Right lobe of liver (tissue), 6 donors: ENCODE results near the gene KATNIP. TPM values are rescaled to one million over a fixed set of nuclear protein-coding genes. Genes with fewer than 3 reads are reported as not detected.

ENCODE experiments used
- ATAC-seq, 4 donors: fragments of 200-7000 bp; cut with Tn5 transposase; one replicate each; pipeline ENCODE4 v1.9.1; 2020; ENCODE audit warnings: mild to moderate bottlenecking in 4 of 4, moderate library complexity in 4 of 4
- DNase-seq, 3 donors: peaks; one replicate each; pipeline ENCODE4 v3.0.0-alpha.2; 2020
- H3K27ac ChIP-seq, 3 donors: fragments of 200-600 bp; one replicate each; pipeline ENCODE4 v1.8.0; 2022
- H3K27me3 ChIP-seq, 2 donors: fragments of 200-600 bp; one replicate each; pipeline ENCODE4 v1.8.0; 2022
- H3K36me3 ChIP-seq, 4 donors: fragments of 200-600 bp; sonication (generic) in 1 of 4; one replicate each; pipeline versions ENCODE4 v1.5.1 to v1.8.0; 2017 to 2022; ENCODE audit warnings: control low read depth in 1 of 4
- H3K4me1 ChIP-seq, 4 donors: fragments of 200-600 bp; sonication (generic) in 1 of 4; one replicate each; pipeline versions ENCODE4 v1.5.1 to v1.8.0; 2017 to 2022; ENCODE audit warnings: control low read depth in 1 of 4
- H3K4me3 ChIP-seq, 3 donors: fragments of 200-600 bp; one replicate each; pipeline ENCODE4 v1.8.0; 2022
- H3K9me3 ChIP-seq, 4 donors: fragments of 200-600 bp; sonication (generic) in 1 of 4; one replicate each; pipeline versions ENCODE4 v1.5.1 to v1.8.0; 2017 to 2022; ENCODE audit warnings: control low read depth in 1 of 4
- POLR2A ChIP-seq: fragments of 450-650 bp; IDR thresholded peaks from one replicate; pipeline ENCODE4 v1.6.1; 2017; ENCODE audit warnings: antibody characterized with exemption, mild to moderate bottlenecking
- WGBS: methylation state at CpG from one replicate; pipeline ENCODE4 v1.1.6; 2018; ENCODE audit warnings: low coverage, low lambda C conversion rate; ENCODE audit not compliant: insufficient coverage; ENCODE audit errors: missing lambda C conversion rate; 5-methylcytosine and 5-hydroxymethylcytosine counted together
- intact Hi-C, 2 donors: fragments of 100-400 bp; cut with DNase I; formaldehyde crosslinking; loops; one replicate each; pipeline versions ENCODE4 v1.11.2 to v1.14.1; 2022
- total RNA-seq, 6 experiments: library from RNA; depleted of rRNA in 2 of 6; stranded (reverse); fragments of >200 nt in 2 of 6; fragmentation: NEBNext Ultra II Directional in 3 of 6; extraction: Animal tissue kit (Norgen Biotek cat#: 25700) in 3 of 6; gene quantifications; one replicate each; pipeline versions ENCODE4 v1.1.0 to v1.2.4, GENCODE V29; 2016 to 2023
- TF ChIP-seq, protein P1 (sequence below), 4 donors: fragments of 200-600 bp in 3 of 4; fragments of 450-650 bp in 1 of 4; IDR thresholded peaks; one replicate each; pipeline versions ENCODE4 v1.5.1 to v1.8.0; 2016 to 2022; ENCODE audit warnings: antibody characterized with exemption in 4 of 4, mild to moderate bottlenecking in 2 of 4
- donor health status: DM: no; HTN: yes; CAD: no.
- donor health status: DM: no; HTN: no; CAD: no.
- donor health status: DM: no; HTN: no; CAD: no.
- donor health status: DM: no; HTN: yes; CAD: no.
- donor health status: DM: no; HTN: yes; CAD: no.

The KATNIP gene
- total RNA-seq, 6 experiments from 2014 or later = 6.1 to 10.2 (median 7.6) TPM

GRCh38 chr16:27591837-27592236, 41.9 kb downstream of the KATNIP start:
- DNase-seq = no peak

DNA sequence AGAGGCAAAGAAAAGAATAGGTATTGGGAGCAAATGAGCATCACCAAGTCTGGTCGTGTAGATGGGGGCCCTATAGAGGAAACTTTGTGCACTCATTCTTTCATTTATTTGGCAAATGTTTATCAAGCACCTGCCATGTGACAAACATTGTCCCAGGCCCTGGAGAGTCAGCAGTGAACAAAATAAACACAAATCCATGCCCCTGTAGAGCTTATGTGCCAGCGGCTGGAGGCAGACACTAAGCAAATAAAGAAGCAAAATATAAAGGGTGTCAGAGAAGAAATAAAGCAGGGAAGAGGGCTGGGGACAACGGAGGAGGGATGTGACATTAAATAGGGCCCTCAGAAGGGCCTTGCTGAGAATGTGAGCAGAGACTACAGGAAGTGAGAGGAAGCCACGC, 45.5 kb downstream of the KATNIP start:
- WGBS = 32% methylated on average over 4 of the region's 4 CpGs
- Histone ChIP-seq H3K27ac (no peak overlapping the region), H3K27me3 (no peaks in the 10 kb centered on the region), H3K4me3 (no peak overlapping the region), H3K36me3 (no peaks in the 10 kb centered on the region), H3K4me1 (no peaks in the 10 kb centered on the region), H3K9me3 (no peaks in the 10 kb centered on the region)
- no peak for TF ChIP-seq POLR2A
- TF ChIP-seq, protein P1, sequence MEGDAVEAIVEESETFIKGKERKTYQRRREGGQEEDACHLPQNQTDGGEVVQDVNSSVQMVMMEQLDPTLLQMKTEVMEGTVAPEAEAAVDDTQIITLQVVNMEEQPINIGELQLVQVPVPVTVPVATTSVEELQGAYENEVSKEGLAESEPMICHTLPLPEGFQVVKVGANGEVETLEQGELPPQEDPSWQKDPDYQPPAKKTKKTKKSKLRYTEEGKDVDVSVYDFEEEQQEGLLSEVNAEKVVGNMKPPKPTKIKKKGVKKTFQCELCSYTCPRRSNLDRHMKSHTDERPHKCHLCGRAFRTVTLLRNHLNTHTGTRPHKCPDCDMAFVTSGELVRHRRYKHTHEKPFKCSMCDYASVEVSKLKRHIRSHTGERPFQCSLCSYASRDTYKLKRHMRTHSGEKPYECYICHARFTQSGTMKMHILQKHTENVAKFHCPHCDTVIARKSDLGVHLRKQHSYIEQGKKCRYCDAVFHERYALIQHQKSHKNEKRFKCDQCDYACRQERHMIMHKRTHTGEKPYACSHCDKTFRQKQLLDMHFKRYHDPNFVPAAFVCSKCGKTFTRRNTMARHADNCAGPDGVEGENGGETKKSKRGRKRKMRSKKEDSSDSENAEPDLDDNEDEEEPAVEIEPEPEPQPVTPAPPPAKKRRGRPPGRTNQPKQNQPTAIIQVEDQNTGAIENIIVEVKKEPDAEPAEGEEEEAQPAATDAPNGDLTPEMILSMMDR (IDR thresholded peaks at IDR 0.05) = no peak
- intact Hi-C loops = no loop called here
- ATAC-seq (peak in 1 of 4 donors; percentile 63), DNase-seq (no peak)

More at GRCh38 chr16:27591837-27592236, 41.9 kb downstream of the KATNIP start:
- intact Hi-C loops = no loop called here
- Histone ChIP-seq H3K27ac (no peak overlapping the region), H3K27me3 (no peaks in the 10 kb centered on the region), H3K36me3 (no peaks in the 10 kb centered on the region), H3K4me1 (no peaks in the 10 kb centered on the region), H3K4me3 (no peak overlapping the region), H3K9me3 (no peaks in the 10 kb centered on the region)
- WGBS = 93% methylated on average over 3 of the region's 4 CpGs
- no peak for TF ChIP-seq POLR2A
- TF ChIP-seq, protein P1 (IDR thresholded peaks at IDR 0.05) = no peak
- no peak for ATAC-seq

- Histone ChIP-seq H3K4me1 (no peaks in the 10 kb centered on the region), H3K9me3 (no peaks in the 10 kb centered on the region), H3K27me3 (no peaks in the 10 kb centered on the region), H3K27ac (no peak overlapping the region), H3K4me3 (no peak overlapping the region), H3K36me3 (no peaks in the 10 kb centered on the region)
- no peak for DNase-seq
- intact Hi-C loops = no loop called here
- TF ChIP-seq POLR2A = no peak
- TF ChIP-seq, protein P1 (IDR thresholded peaks at IDR 0.05) = no peak
- ATAC-seq = no peak
- 59% methylated on average over 4 of the region's 6 CpGs for WGBS
Measured at GRCh38 chr16:27595993-27596392, 46.0 kb downstream of the KATNIP start.

GRCh38 chr16:27596411-27596810, 46.5 kb downstream of the KATNIP start:
- Histone ChIP-seq H3K36me3 (no peaks in the 10 kb centered on the region), H3K4me3 (no peak overlapping the region), H3K27me3 (no peaks in the 10 kb centered on the region), H3K4me1 (no peaks in the 10 kb centered on the region), H3K27ac (no peak overlapping the region), H3K9me3 (no peaks in the 10 kb centered on the region)
- no peak for DNase-seq
- intact Hi-C loops = no loop called here
- WGBS = 88% methylated on average over 4 of the region's 4 CpGs
- TF ChIP-seq, protein P1 (IDR thresholded peaks at IDR 0.05) = no peak
- TF ChIP-seq POLR2A = no peak
- ATAC-seq = no peak

GRCh38 chr16:27597361-27597760, 47.4 kb downstream of the KATNIP start:
- no peak for ATAC-seq
- H3K9me3 ChIP-seq = no peaks in the 10 kb centered on the region
- H3K36me3 ChIP-seq = no peaks in the 10 kb centered on the region
- H3K4me3 ChIP-seq = no peak overlapping the region
- no peaks in the 10 kb centered on the region for H3K27me3 ChIP-seq
- intact Hi-C loops = no loop called here
- WGBS = 81% methylated on average over 3 of the region's 3 CpGs
- TF ChIP-seq POLR2A = no peak
- TF ChIP-seq, protein P1 (IDR thresholded peaks at IDR 0.05) = no peak
- DNase-seq = no peak
- H3K27ac ChIP-seq = no peak overlapping the region
- no peaks in the 10 kb centered on the region for H3K4me1 ChIP-seq
